HepG2 (cell line): Measurements from ENCODE around the gene ZNF213. TPM values are rescaled to one million over a fixed set of nuclear protein-coding genes. Genes with fewer than 3 reads are reported as not detected.

Experiments
- HNRNPH1 ChIP-seq: fragments of 200-400 bp; formaldehyde crosslinking; optimal IDR thresholded peaks from 2 replicates; pipeline ENCODE3; 2017; ENCODE audit warnings: mild to moderate bottlenecking, low read depth, low read length
- KLF16 ChIP-seq, 2 experiments: sonication (generic) in 1 of 2; formaldehyde crosslinking in 1 of 2; IDR thresholded peaks; 2 replicates each; pipeline versions ENCODE4 v1.6.1 to v1.8.0; 2016 to 2023; ENCODE audit warnings: missing genetic modification reagents in 2 of 2, missing compliant biosample characterization in 1 of 2
- MAF1 ChIP-seq: sonication (generic); formaldehyde crosslinking; IDR thresholded peaks from 2 replicates; pipeline ENCODE4 v1.5.0; 2020; ENCODE audit warnings: missing genetic modification reagents, borderline replicate concordance
- MED1 ChIP-seq: sonication (generic); formaldehyde crosslinking; IDR thresholded peaks from 2 replicates; pipeline ENCODE4 v1.4.0; 2020; ENCODE audit warnings: missing genetic modification reagents
- NFIB ChIP-seq: sonication (generic); formaldehyde crosslinking; IDR thresholded peaks from 2 replicates; pipeline ENCODE4 v1.9.0; 2021; ENCODE audit warnings: missing genetic modification reagents, mild to moderate bottlenecking, borderline replicate concordance
- NR2F1 ChIP-seq, 2 experiments: fragments of 450-650 bp in 1 of 2; formaldehyde crosslinking in 1 of 2; IDR thresholded peaks; 2 replicates each; pipeline versions ENCODE4 v1.5.0 to v1.6.1; 2016 to 2020; ENCODE audit warnings: mild to moderate bottlenecking in 1 of 2, missing compliant biosample characterization in 1 of 2, missing genetic modification reagents in 1 of 2, moderate library complexity in 1 of 2
- PBX3 ChIP-seq: sonication (generic); formaldehyde crosslinking; IDR thresholded peaks from 2 replicates; pipeline ENCODE4 v1.8.1; 2023; ENCODE audit warnings: missing genetic modification reagents, inconsistent platforms, borderline replicate concordance
- RFX5 ChIP-seq: IDR thresholded peaks from 2 replicates; pipeline ENCODE4 v1.6.1; 2011; ENCODE audit warnings: low read depth, low read length, improper control_type of control experiment
- SIN3B ChIP-seq: fragments of 150-350 bp; IDR thresholded peaks from 2 replicates; pipeline ENCODE4 v1.6.1; 2014; ENCODE audit warnings: low read length
- ZFP41 ChIP-seq: sonication (generic); formaldehyde crosslinking; IDR thresholded peaks from 2 replicates; pipeline ENCODE4 v1.4.0; 2020; ENCODE audit warnings: mild to moderate bottlenecking, missing genetic modification reagents, borderline replicate concordance
- ZFP91 ChIP-seq: sonication (generic); formaldehyde crosslinking; IDR thresholded peaks from 2 replicates; pipeline ENCODE4 v1.9.0; 2022; ENCODE audit warnings: missing genetic modification reagents, mild to moderate bottlenecking, borderline replicate concordance
- ZNF274 ChIP-seq: sonication (generic); formaldehyde crosslinking; IDR thresholded peaks from 2 replicates; pipeline ENCODE4 v1.5.1; 2020; ENCODE audit warnings: mild to moderate bottlenecking, missing genetic modification reagents
- ZNF350 ChIP-seq: sonication (generic); formaldehyde crosslinking; IDR thresholded peaks from 2 replicates; pipeline ENCODE4 v1.4.0; 2020; ENCODE audit warnings: mild to moderate bottlenecking, low read depth, missing genetic modification reagents, borderline replicate concordance
- ZNF460 ChIP-seq: sonication (generic); formaldehyde crosslinking; IDR thresholded peaks from 2 replicates; pipeline ENCODE4 v1.5.1; 2020; ENCODE audit warnings: missing genetic modification reagents, mild to moderate bottlenecking, borderline replicate concordance
- polyA plus RNA-seq, 8 experiments: library from polyadenylated mRNA; depleted of rRNA in 3 of 8; stranded (reverse) in 7 of 8; unstranded in 1 of 8; fragments of >200 nt; fragmentation: Illumina TruSeq in 4 of 8; extraction: Trizol in 4 of 8; gene quantifications; 2 replicates each; pipeline versions ENCODE4 v1.2.1 to v1.2.3, GENCODE V29; 2011 to 2016; ENCODE audit warnings: low read depth in 4 of 8, missing spikeins in 1 of 8, mixed read lengths in 1 of 8; ENCODE audit not compliant: insufficient read depth in 1 of 8
- total RNA-seq, 5 experiments: library from RNA; depleted of rRNA; stranded (reverse); fragments of >200 nt; fragmentation: Illumina TruSeq; extraction: Trizol; gene quantifications; 2 replicates each; pipeline ENCODE4 v1.2.3, GENCODE V29; 2016; ENCODE audit warnings: low read depth in 1 of 5
- TF ChIP-seq, protein P1 (sequence below): sonication (generic); formaldehyde crosslinking; IDR thresholded peaks from 2 replicates; pipeline ENCODE4 v1.4.0; 2020; ENCODE audit warnings: missing genetic modification reagents, borderline replicate concordance
- TF ChIP-seq, protein P2 (sequence below): sonication (generic); formaldehyde crosslinking; IDR thresholded peaks from 2 replicates; pipeline ENCODE4 v1.8.0; 2022; ENCODE audit warnings: mild to moderate bottlenecking, missing genetic modification reagents
- TF ChIP-seq, protein P3 (sequence below): sonication (generic); formaldehyde crosslinking; IDR thresholded peaks from 2 replicates; pipeline ENCODE4 v1.4.0; 2020; ENCODE audit warnings: low read depth, mild to moderate bottlenecking, missing genetic modification reagents
- TF ChIP-seq, protein P4 (sequence below): sonication (generic); formaldehyde crosslinking; IDR thresholded peaks from 2 replicates; pipeline ENCODE4 v1.5.0; 2020; ENCODE audit warnings: missing genetic modification reagents, mild to moderate bottlenecking, borderline replicate concordance

Gene ZNF213
- total and polyA plus RNA-seq, 2 of the 13 experiments (the other 11 are each of a cell fraction or from before 2014, with no cell fraction given), result 0.59 to 0.97 TPM

DNA sequence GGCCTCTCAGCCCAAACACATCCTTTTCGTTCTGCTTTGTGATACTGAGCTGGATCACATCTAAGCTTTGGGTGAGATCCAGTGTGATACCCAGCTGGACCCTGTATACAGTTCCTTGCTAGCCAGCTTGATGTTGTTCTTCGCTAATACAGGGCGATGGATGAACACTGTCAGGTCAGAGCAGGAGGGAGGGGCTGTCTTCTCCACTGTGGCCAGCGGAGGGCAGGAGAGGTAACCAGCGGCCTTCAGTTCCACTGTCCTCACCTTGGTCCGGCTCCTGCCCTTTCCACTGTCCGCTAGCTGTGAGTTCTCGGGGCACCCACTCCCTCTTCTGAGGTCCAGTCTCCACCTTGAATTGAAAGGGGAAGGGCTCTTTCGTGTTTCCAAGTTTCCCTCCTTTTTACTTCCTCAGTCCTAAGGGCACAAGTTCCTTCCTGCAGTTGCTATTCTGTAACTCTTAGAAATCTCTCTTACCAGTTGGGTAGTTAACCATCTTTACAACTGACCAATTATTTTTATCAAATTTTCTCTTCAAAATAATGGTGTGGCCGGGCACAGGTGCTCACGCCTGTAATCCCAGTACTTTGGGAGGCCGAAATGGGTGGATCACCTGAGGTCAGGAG is 3.0 kb upstream of the ZNF213 start (continued):
- TF ChIP-seq ZFP91 (CRISPR knock-in tag) (no peak), NFIB (no peak), ZNF350 (CRISPR knock-in tag) (no peak), ZNF460 (CRISPR knock-in tag) (no peak), ZFP41 (CRISPR knock-in tag) (no peak), KLF16 (CRISPR knock-in tag; IDR thresholded peaks at IDR 0.05) (no peak), HNRNPH1 (no peak), RFX5 (no peak), SIN3B (no peak), PBX3 (CRISPR knock-in tag) (no peak), NR2F1 (CRISPR knock-in tag; IDR thresholded peaks at IDR 0.05) (no peak), ZNF274 (CRISPR knock-in tag) (no peak), MAF1 (no peak), MED1 (CRISPR knock-in tag) (no peak)
- TF ChIP-seq, protein P1, sequence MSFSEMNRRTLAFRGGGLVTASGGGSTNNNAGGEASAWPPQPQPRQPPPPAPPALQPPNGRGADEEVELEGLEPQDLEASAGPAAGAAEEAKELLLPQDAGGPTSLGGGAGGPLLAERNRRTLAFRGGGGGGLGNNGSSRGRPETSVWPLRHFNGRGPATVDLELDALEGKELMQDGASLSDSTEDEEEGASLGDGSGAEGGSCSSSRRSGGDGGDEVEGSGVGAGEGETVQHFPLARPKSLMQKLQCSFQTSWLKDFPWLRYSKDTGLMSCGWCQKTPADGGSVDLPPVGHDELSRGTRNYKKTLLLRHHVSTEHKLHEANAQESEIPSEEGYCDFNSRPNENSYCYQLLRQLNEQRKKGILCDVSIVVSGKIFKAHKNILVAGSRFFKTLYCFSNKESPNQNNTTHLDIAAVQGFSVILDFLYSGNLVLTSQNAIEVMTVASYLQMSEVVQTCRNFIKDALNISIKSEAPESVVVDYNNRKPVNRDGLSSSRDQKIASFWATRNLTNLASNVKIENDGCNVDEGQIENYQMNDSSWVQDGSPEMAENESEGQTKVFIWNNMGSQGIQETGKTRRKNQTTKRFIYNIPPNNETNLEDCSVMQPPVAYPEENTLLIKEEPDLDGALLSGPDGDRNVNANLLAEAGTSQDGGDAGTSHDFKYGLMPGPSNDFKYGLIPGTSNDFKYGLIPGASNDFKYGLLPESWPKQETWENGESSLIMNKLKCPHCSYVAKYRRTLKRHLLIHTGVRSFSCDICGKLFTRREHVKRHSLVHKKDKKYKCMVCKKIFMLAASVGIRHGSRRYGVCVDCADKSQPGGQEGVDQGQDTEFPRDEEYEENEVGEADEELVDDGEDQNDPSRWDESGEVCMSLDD (CRISPR knock-in tag), result no peak
- TF ChIP-seq, protein P2, sequence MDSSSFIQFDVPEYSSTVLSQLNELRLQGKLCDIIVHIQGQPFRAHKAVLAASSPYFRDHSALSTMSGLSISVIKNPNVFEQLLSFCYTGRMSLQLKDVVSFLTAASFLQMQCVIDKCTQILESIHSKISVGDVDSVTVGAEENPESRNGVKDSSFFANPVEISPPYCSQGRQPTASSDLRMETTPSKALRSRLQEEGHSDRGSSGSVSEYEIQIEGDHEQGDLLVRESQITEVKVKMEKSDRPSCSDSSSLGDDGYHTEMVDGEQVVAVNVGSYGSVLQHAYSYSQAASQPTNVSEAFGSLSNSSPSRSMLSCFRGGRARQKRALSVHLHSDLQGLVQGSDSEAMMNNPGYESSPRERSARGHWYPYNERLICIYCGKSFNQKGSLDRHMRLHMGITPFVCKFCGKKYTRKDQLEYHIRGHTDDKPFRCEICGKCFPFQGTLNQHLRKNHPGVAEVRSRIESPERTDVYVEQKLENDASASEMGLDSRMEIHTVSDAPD (CRISPR knock-in tag), result no peak
- TF ChIP-seq, protein P3, sequence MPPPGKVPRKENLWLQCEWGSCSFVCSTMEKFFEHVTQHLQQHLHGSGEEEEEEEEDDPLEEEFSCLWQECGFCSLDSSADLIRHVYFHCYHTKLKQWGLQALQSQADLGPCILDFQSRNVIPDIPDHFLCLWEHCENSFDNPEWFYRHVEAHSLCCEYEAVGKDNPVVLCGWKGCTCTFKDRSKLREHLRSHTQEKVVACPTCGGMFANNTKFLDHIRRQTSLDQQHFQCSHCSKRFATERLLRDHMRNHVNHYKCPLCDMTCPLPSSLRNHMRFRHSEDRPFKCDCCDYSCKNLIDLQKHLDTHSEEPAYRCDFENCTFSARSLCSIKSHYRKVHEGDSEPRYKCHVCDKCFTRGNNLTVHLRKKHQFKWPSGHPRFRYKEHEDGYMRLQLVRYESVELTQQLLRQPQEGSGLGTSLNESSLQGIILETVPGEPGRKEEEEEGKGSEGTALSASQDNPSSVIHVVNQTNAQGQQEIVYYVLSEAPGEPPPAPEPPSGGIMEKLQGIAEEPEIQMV (CRISPR knock-in tag), result peak; percentile 99
- TF ChIP-seq, protein P4, sequence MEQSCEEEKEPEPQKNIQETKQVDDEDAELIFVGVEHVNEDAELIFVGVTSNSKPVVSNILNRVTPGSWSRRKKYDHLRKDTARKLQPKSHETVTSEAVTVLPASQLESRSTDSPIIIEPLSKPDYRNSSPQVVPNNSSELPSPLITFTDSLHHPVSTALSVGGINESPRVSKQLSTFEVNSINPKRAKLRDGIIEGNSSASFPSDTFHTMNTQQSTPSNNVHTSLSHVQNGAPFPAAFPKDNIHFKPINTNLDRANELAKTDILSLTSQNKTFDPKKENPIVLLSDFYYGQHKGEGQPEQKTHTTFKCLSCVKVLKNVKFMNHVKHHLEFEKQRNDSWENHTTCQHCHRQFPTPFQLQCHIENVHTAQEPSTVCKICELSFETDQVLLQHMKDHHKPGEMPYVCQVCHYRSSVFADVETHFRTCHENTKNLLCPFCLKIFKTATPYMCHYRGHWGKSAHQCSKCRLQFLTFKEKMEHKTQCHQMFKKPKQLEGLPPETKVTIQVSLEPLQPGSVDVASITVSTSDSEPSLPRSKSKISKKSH (CRISPR knock-in tag), result no peak
